ENCODE measurements around the gene TRAM2. TPM values are rescaled to one million over a fixed set of nuclear protein-coding genes. Genes with fewer than 3 reads are reported as not detected.

The TRAM2 gene
- total RNA-seq, 1 donor from 2014 or later: 11.0 TPM

DNA sequence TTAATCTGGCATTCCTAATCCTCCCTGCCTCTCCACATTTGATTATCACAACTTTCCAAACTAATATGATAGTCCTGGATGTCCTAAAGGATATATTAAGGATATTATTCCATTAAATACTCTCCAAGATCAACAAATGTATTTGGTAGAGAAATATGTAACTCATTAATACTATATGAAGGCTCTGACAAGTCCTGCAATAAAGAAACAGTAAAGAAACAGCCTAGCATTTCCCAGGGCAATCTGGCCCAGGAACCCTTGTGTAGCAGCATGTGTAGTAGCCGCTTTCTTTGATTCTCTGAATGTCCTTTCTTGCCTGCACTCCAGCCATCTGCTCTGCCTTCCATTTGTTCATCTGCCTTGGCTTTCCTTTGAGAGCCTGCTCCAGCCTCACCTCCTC, 23.7 kb downstream of the TRAM2 start:
- Histone ChIP-seq H3K27ac (no peak overlapping the region), H3K4me1 (peaks cover 48% of the 10 kb centered on the region), H3K36me3 (no peaks in the 10 kb centered on the region), H3K27me3 (no peaks in the 10 kb centered on the region), H3K4me3 (no peak overlapping the region), H3K9me3 (no peaks in the 10 kb centered on the region)
- intact Hi-C loops (cut with DNase I): no loop called here
- TF ChIP-seq, protein P1, sequence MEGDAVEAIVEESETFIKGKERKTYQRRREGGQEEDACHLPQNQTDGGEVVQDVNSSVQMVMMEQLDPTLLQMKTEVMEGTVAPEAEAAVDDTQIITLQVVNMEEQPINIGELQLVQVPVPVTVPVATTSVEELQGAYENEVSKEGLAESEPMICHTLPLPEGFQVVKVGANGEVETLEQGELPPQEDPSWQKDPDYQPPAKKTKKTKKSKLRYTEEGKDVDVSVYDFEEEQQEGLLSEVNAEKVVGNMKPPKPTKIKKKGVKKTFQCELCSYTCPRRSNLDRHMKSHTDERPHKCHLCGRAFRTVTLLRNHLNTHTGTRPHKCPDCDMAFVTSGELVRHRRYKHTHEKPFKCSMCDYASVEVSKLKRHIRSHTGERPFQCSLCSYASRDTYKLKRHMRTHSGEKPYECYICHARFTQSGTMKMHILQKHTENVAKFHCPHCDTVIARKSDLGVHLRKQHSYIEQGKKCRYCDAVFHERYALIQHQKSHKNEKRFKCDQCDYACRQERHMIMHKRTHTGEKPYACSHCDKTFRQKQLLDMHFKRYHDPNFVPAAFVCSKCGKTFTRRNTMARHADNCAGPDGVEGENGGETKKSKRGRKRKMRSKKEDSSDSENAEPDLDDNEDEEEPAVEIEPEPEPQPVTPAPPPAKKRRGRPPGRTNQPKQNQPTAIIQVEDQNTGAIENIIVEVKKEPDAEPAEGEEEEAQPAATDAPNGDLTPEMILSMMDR (IDR thresholded peaks at IDR 0.05): no peak
- no peak for TF ChIP-seq POLR2AphosphoS5 (IDR thresholded peaks at IDR 0.05; ENCODE audit: insufficient read depth in 1 of 2, low read depth in 1 of 2)
- TF ChIP-seq POLR2A (IDR thresholded peaks at IDR 0.05): no peak
- no peak for DNase-seq (ENCODE audit: extremely low spot score in 2 of 2)

DNA sequence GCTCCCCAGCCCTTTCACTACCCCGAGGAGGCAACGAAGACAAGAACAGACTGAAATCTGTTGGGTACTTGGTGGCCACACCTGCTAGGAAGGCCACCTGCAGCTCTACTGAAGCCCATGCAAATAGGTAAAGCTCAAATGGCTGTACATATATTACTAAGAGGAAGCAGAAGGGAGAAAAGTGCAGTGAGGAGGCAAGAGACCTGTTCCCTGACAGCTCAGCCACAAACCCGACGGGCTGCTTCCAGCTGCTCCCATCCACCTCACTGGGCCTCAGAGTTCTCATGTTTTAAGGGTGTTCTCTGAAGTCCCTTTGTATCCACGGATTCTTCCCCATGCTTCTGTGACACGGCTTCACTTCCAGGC, 24.6 kb downstream of the TRAM2 start:
- peak overlapping the region; percentile 72 for H3K27ac ChIP-seq
- intact Hi-C loops (cut with DNase I): no loop called here
- H3K27me3 ChIP-seq: no peaks in the 10 kb centered on the region
- H3K4me1 ChIP-seq: peaks cover 49% of the 10 kb centered on the region
- H3K9me3 ChIP-seq: no peaks in the 10 kb centered on the region
- no peak for DNase-seq (ENCODE audit: extremely low spot score in 2 of 2)
- peak overlapping the region in 1 of 2 donors; percentile 3 for H3K4me3 ChIP-seq
- H3K36me3 ChIP-seq: no peaks in the 10 kb centered on the region
- TF ChIP-seq POLR2A (IDR thresholded peaks at IDR 0.05) (no peak), POLR2AphosphoS5 (IDR thresholded peaks at IDR 0.05; ENCODE audit: insufficient read depth in 1 of 2, low read depth in 1 of 2) (no peak)
- TF ChIP-seq, protein P1 (IDR thresholded peaks at IDR 0.05): no peak

DNA sequence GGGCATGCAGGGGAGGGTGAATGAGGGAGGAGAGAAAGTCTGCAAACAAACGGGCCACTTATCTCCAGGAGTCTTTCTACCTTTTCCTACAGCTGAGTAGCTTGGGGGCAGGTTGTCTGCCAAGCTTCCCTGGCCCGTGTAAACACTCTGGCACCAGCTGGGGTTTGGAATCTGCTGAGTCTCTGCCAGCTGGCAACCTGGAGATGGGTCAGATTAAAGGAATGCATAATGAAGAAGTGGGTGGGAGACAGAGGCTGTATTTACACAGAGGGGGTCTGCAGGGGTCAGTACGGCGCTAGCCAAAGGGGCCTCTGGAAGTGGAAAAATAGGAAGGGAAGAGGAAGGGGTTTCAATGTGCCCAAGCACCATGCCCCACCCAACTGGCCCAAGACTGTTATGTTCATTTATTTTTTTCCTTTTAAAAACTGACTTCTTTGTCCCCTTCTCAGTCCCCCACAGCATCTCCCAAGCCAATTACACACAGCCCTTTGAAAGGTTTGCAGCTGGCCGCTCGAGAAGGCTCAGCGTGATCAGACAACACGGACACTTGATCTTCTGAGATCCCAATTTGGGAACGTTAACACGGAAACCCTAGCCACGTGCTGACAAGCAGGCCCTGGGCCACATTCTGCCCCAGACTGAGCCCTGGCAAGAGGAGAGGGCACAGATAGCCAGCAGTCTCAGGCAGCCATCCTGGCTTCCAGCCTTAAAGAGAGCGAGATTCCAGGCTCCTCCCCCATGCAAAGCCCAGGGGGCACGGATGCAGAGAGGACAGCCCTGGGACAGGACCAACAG, 25.2 kb downstream of the TRAM2 start:
- DNase-seq (ENCODE audit: extremely low spot score in 2 of 2): no peak
- H3K9me3 ChIP-seq: no peaks in the 10 kb centered on the region
- peak in 1 of 2 donors; percentile 23 for TF ChIP-seq POLR2AphosphoS5 (IDR thresholded peaks at IDR 0.05; ENCODE audit: insufficient read depth in 1 of 2, low read depth in 1 of 2)
- no peak for TF ChIP-seq POLR2A (IDR thresholded peaks at IDR 0.05)
- TF ChIP-seq, protein P1 (IDR thresholded peaks at IDR 0.05): no peak
- no peaks in the 10 kb centered on the region for H3K27me3 ChIP-seq
- peak overlapping the region; percentile 72 for H3K27ac ChIP-seq
- intact Hi-C loops (cut with DNase I): no loop called here
- H3K4me3 ChIP-seq: peak overlapping the region in 1 of 2 donors; percentile 3
- H3K4me1 ChIP-seq: peaks cover 53% of the 10 kb centered on the region
- H3K36me3 ChIP-seq: no peaks in the 10 kb centered on the region

DNA sequence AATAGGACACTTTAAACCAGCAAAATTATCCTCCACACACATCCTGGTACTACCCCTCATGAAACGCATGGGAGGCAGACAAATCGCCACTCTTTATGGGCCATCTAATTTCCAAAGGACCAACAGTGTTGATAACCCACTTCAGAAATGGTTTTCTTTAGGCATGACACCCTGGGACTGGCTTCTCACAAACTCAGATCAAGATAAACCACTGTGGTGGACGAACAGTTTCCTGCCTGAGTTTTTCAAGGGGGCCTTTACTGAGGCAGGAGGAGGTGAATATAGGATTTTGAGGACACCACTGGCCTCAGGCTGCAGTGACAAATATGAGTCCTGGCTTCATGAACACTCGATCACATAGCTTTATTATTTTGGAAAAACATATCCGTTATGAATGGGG, 26.0 kb downstream of the TRAM2 start:
- intact Hi-C loops (cut with DNase I): no loop called here
- TF ChIP-seq, protein P1 (IDR thresholded peaks at IDR 0.05): no peak
- TF ChIP-seq POLR2AphosphoS5 (IDR thresholded peaks at IDR 0.05; ENCODE audit: insufficient read depth in 1 of 2, low read depth in 1 of 2) (no peak), POLR2A (IDR thresholded peaks at IDR 0.05) (no peak)
- Histone ChIP-seq H3K4me3 (no peak overlapping the region), H3K4me1 (peaks cover 52% of the 10 kb centered on the region), H3K27me3 (no peaks in the 10 kb centered on the region), H3K36me3 (no peaks in the 10 kb centered on the region), H3K9me3 (no peaks in the 10 kb centered on the region), H3K27ac (no peak overlapping the region)
- DNase-seq (ENCODE audit: extremely low spot score in 2 of 2): no peak

DNA sequence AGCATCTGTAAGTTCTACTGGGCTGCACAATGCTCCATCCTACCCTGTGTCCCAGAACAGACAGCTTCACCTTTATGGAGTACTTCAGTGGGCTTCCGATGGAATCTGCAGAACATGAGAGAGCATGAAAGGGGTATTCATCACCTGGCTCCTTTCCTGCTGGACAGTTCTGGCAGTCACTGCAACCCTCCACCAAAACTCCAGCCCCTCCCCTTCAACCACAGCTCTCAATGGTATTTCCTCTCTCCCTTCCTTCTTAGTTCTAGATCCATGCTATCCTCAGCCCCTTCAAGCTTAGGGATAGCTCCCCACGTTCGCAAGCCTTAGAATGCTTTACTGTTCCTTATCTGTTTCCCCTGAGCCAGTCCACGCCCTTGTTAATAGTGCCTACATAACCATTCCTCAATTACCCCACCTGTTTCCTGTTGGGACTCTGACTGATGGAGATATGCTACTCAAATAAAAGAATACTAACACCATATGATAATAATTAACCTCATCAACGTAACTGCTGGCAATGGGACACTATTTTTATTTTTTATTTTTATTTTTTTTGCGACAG, 26.8 kb downstream of the TRAM2 start:
- no peaks in the 10 kb centered on the region for H3K27me3 ChIP-seq
- TF ChIP-seq POLR2A (IDR thresholded peaks at IDR 0.05): no peak
- no peak for TF ChIP-seq POLR2AphosphoS5 (IDR thresholded peaks at IDR 0.05; ENCODE audit: insufficient read depth in 1 of 2, low read depth in 1 of 2)
- no peak for DNase-seq (ENCODE audit: extremely low spot score in 2 of 2)
- H3K27ac ChIP-seq: no peak overlapping the region
- H3K4me3 ChIP-seq: no peak overlapping the region
- peaks cover 57% of the 10 kb centered on the region for H3K4me1 ChIP-seq
- H3K9me3 ChIP-seq: no peaks in the 10 kb centered on the region
- H3K36me3 ChIP-seq: no peaks in the 10 kb centered on the region
- intact Hi-C loops (cut with DNase I): no loop called here

Data from vagina (tissue), 2 donors.